G401.6 (cell line): ENCODE data around the gene ELAVL1.
A peak's percentile ranks its signal among the peaks of the same experiment; 100 is the strongest.

Experiments
- FAIRE-seq: peaks from 2 replicates; lab custom pipeline; 2012; peaks lifted over from hg19 to GRCh38; lab: Jason Lieb, UNC

Gene ELAVL1

DNA sequence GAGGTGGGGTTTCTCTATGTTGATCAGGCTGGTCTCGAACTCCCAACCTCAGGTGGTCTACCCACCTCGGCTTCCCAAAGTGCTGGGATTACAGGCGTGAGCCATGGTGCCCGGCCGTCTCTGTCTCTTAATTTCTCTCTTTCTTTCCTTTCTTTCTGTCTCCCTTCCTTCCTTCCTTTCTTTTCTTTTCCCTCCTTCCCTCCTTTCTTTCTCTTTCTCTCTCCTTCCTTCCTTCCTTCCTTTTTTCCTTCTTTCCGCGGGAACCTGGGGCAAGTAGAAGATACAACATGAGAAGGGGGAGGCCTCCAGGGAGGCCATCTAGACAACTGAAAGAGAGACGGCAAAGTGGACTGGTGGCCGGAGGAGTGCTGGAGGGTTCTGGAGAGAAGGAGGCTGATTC lies 15.2 kb upstream of the ELAVL1 start:
- FAIRE-seq = no peak

DNA sequence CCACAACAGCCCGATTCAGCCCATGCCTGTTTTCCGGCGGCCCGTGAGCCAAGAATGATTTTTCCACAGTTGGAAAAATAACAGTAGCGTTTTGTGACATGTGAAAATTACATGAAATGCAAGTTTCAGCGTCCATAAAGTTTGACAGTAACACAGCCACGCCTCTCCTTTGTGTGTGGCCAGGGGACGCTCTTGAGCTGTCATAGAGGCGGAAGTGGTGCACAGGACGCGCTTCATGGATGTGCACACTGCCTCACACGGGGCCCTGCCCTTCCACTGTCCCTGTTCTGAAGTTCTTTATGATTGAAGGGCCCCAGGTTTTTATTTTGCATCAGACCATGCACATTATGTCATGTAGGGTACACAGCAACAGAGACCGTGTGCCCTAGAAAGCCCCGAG lies 12.4 kb upstream of the ELAVL1 start:
- FAIRE-seq = no peak

DNA sequence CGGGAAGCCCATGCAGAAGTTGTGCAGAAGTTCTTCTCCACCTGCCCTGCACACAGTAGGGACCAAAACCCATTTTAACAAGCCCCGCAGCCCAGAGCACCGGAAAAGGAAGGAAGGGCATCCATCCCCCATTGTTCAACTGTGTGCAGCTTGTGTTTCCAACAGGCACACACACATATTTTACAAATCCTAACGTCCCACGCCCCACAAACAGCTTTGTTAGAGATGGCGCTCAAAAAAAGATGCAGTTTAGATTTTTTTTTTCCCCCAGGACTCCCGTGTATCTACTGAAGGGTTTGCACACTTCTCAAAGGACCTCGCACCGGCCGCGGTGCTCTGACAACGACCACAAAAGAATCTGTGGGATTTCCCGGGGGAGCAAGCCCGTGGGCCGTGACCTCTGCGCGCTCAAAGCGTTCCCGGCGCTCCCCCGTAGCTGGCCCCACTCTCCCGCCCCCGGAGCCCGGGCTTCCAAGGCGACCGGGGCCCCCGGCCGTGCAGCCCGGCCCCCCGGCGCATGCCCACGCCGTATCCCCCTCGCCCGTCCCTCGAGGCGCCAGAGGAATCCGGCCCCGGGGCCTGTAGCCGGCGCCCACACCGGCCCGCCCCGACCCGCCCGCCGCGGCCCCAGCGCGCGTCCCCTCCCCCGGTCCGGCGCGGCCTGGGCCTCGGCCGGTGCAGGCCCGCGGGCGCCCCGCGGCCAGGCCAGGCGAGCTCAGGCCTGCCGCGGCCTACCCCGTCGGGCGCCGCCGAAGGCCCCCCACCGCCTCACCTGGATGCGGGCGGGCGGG lies 523 bp downstream of the ELAVL1 start:
- no peak for FAIRE-seq

DNA sequence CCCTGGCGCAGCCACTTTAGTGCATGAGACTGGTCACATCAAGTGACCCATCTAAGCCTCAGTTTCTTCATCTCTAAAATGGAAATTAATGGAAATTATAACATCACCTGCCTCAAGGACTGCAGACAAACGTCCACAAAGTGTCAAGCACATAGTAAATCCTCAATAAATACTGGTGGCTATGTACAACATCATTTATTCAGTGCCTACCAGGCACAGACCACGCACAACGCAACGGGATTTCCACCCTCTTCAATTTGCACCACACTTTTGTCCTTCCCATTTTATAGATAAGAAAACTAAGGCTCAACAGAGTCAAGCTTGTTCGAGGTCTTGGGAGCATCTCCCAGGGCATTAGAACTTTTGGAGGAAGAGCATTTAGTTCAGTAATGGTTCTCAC lies 1.4 kb downstream of the ELAVL1 start:
- no peak for FAIRE-seq

DNA sequence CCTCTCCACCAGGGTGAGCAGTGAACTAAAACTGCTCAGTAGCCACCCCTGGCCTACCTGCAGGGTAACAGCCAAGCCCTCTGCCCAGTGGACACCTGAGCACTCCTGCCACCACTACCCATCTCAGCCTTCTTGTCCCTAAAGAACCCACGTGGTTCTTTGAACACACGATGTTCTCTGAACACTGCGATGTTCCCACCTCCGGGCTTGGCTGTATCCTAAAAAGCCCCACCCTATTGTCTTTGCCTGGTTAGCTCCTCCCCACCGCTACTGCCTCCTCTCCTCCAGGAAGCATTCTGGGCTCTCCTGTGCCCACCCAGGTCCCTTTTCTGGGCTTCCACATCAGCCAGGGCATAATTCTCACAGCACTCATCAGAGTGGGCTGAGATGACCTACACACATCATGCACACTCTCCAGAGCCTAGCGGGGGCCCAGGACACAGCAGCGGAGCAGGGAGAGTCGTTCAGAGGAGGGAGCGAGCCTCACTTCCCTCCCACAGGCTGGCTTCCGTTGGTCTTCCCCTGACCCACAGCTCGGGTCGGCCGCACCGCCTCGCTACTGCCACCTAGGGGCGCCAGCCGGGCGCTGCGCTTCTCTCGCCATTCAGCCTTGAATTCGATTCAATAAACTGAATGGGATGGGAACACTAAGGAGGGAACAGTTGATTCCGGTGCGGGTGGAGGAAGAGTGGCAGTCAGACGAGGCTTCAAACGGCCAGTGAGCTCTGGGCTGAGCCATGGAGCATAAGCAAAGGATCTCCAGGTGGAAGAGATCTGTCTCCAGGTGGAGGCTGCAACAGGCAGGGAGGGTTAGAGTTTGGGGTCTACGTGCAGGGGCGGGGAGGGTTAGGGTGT lies 3.2 kb downstream of the ELAVL1 start:
- peak; percentile 91 for FAIRE-seq

DNA sequence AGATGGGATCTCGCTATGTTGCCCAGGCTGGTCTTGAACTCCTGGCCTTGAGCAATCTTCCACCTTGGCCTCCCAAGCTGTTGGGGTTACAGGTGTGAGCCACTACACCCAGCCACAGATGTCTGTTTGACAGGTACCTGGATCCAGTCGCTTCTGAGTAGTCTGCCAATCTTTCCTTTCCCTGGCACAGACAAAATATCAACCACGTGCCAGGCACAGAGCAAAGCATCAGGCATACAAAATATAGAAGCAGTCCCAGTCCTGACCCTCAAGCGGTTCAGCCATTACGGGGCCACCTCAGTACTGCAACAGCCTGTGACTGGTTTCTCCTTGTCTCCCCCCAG lies 3.8 kb downstream of the ELAVL1 start:
- no peak for FAIRE-seq

DNA sequence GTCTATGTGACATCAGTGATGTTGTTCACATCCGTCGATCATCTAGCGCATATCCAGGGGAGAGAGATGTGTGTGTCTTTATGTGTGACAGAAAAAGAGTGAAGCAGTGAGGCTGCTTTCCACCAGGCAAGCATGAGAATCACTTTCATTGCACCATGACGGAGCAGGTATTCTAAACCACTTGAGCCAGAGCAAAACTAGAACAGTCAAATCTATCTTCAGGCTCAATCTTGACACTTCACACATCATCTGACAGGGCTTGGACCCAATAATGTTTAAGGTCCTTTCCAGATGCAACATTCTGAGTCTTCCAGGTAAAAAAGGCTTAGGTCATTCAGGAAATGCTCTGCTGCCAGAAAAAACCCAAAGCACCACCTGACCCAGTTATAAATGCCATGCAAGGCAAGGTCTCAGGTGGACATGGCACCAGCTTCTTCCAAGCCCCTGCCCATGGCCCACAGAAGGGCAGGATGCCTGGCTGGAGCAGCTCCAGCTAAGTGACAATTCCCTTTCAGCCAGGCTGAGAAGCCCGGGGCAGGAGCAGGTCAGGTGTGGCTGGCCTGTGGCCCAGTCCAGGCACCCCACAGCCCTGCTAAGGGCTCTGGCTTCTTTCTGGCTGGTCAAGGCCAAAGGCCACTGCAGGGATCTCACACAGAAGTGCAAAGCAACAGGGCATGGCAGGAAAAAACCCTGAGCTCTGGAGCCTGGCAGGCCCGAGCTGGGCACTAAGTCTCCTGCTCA lies 5.0 kb downstream of the ELAVL1 start:
- FAIRE-seq = no peak

DNA sequence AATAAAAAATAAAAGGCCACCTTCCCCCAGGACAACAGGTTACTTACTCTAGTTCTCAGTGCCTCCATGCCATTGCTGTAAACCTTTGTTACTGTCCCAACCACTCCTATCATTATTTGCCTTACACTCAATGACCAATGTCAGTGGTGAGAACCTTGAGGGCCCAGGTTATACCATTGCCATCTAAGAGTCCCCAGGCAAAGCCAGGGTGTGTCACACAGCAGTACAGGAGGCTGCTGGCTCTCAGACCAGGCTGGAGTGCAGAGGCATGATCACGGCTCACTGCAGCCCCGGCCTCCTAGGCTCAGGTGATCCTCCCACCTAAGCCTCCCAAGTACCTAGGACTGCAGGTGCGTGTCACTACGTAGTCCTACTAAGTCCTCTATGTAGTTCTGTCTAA lies 6.1 kb downstream of the ELAVL1 start:
- no peak for FAIRE-seq

DNA sequence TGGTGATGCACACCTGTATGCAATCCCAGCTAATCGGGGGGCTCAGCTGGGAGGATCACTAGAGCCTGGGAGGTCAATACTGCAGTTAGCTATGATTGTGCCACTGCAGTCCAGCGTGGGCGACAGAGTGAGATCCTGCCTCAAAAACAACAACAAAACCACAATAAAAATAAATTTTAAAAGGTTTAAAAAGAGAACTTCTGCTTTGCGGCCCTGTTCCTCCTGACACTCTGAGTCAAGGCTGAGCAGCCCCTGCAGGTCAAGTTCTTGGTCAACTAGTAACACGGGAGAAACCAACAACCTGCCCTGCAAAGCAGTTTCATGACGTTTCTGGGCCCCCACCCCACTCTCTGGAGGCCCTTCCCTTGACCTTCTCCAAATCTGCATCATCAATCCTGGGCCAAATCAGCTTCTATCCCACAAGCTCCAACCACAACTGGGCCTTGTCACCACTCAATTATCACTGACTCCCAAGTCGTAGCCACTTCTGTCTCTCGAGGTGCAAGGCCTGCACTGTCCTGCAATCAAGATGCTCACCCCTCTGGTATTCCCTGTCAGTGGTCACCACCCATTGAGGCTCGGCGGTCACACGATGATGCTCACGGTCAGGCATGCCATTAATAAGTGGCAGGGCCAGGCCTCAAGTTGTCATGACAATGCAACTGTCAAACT lies 7.5 kb downstream of the ELAVL1 start:
- no peak for FAIRE-seq

DNA sequence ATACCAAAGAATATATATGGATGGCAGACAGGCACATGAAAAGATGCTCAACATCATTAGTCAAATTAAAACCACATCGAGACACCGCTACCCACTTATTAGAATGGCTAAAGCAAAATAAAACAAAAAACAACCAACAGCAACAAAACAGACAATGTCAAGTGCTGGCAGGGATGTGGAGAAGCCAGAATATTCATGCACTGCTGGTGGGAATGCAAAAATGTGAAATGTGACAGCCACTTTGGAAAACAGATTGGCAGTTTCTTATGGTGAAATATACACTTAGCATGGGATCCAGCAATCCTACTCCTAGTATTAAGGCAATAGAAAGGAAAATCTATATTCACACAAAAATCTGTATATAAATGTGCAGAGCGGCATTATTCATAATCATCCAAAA lies 8.6 kb downstream of the ELAVL1 start:
- FAIRE-seq = no peak

DNA sequence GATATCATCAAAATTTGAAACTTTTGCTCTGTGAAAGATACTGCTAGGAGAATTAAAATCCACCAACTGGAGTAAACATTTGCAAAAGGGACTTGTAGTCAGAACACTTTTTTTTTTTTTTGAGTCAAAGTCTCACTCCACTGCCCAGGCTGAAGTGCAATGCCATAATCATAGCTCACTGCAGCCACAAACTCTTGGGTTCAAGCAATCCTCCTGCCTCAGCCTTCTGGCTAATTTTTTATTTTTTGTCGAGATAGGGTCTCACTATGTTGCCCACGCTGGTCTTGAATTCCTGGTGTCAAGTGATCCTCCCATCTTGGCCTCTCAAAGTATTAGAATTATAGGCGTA lies 9.7 kb downstream of the ELAVL1 start:
- FAIRE-seq = no peak

DNA sequence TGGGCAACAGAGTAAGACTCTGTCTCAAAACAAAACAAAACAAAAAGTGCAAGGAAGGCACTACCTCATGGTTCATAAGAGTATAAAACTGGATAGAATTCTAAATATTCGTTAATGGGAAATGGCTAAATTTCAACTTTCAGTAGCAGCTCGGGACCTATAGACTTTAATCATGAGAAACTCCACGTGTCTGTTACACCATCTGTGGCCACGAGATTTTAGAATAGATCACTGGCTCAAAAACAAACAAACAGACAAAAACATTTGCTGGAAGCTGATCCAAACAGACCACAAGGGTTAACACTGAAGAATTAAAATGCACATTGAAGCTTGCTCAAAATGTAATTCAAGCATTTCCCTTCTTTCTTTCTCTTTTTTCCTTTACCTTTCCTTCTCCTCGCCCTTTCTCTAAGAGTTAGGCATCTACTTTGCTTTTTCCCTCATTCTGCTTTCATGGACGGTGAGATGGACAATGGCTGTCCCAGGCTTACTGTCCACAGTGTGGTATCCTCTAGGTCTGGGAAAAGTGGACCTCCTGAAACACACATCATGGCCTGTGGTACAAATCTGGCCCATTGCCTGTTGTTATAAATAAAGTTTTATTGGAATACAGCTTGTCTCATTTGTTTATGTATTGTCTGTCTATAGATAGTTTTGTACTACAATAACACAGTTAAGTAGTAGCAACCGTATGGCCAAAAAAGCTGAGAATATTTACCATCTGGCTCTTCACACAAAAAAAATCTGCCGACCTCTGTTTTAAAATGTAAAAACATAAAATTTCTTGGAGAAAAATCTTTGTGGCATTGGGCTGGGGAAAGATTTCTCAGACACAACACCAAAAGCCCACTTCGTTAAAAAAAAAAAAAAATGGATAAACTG lies 10.3 kb downstream of the ELAVL1 start:
- FAIRE-seq = no peak

DNA sequence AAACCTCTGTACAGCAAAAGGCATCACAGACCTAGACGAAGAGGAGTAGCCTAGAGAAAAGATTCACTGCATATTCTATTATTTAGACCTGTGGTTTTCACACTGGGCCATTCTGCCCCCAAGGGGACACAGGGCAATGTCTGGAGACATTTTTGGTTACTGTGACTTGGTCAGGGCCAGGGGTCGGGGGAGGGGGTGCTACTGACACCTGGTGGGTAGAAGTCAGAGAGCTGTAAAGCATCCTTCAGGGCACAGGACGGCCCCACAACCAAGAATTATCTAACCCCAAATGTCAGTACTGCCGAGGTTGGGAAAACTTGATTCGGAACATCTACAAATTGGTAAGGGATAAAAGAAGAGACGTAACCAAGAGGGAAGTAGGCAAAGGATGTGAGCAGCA lies 11.3 kb downstream of the ELAVL1 start:
- no peak for FAIRE-seq

DNA sequence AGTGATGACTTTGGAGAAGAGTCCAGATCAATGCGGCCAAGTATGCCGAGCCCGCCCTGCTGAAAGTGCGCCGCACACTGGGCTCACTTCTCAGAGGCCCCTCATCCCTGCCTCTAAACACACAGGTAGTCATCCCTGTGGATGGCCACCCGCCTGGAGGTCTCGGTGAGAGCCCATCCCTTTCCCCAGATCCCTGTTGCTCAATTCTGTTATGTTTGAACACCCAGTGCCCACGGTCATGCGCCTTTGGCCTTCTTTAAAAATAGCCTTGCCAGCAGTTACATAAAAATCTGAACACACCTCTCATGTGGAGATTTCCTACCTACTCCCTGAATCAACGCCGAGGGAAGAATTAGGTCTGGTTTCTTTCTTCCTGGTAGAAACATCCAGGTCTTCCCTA lies 11.9 kb downstream of the ELAVL1 start:
- FAIRE-seq = no peak

DNA sequence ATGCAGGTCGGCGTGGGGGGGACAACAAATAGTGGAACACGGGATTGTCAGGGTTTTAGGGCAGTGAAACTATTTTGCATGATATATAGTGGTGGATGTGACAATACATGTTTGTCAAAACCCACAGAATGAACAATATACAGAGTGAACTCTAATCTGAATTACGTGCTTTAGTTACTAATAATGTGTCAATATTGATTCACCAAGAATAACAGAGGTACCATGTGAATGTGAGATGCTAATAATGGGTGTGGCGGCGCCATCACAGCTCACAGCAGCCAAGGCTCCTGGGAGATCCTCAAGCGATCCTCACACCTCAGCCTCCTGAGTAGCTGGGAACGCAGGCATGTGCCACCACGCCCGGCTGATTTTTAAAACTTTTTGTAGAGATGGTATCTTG lies 12.9 kb downstream of the ELAVL1 start:
- no peak for FAIRE-seq

DNA sequence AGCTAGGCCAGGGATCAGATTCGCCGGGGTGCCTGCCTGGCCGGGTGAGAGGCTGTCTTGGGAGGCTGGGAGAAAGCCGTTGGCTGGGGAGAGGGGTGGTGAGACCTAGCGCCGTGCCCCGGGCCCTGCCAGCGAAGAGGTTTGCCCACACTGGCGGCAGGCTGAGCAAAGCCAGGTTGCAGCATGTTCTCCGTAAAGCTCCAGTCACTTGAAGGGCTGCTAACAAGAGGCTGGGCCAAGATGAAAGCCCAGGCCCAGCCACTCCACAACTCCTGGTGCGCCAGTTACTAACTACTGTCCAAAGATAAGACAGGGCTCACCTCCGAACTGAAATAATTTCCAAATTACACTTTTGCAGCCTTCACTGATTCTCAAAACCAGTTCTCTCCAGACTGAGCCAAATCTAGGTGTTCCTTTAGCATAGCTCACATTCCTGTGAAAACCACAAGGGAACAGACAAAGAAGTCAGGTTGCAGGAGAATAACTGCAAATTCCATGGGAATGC lies 16.3 kb downstream of the ELAVL1 start:
- FAIRE-seq = no peak

DNA sequence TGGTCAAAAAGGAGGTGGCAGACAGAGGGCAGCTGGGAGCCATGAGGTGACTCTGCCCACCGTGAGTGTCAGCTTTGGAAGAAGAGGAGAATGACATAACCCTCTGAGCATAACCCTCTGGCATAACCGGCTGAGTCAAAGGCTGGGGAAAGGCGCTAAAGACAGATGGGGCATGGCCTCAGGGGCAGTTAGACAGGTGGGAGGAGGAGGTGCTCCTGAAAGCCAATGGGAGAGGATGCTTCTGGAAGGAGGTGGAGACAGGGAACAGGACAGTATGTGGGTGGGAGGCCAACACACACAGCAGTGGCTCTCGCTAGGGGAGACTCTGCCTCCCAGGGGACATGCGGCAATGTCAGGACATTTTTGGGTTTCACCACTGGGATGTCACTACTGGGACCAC lies 17.1 kb downstream of the ELAVL1 start:
- FAIRE-seq = no peak

DNA sequence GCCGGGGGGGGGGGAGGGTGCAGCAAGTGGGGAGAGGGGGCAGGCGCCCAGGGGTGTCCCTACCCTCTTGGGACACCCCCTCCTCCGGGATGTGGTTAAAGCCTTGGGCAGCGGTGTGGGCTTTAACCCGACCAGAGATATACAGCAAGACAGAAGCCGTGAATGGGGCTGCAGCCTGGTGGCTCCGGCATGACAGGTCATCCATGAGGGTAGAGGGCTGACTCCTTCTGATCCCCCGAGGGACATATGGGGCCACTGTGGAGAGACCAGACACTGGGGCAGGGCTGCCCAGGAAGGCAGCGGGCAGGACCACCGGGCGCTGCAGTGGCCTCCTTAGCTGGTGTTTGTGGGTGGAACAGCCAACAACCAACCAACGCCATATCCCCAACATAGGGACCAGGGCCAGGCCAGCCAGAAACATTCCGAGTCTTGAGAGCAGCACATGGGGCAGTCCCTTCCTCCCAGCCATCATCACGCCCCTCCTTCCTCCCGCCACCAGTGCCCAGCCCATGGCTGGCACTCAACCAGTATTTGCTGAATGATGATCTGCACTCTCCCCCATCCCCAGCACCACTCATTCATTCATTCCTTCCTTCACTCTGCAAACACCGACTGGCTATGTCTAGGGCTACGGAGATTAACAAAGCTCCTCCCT lies 18.2 kb downstream of the ELAVL1 start:
- no peak for FAIRE-seq

DNA sequence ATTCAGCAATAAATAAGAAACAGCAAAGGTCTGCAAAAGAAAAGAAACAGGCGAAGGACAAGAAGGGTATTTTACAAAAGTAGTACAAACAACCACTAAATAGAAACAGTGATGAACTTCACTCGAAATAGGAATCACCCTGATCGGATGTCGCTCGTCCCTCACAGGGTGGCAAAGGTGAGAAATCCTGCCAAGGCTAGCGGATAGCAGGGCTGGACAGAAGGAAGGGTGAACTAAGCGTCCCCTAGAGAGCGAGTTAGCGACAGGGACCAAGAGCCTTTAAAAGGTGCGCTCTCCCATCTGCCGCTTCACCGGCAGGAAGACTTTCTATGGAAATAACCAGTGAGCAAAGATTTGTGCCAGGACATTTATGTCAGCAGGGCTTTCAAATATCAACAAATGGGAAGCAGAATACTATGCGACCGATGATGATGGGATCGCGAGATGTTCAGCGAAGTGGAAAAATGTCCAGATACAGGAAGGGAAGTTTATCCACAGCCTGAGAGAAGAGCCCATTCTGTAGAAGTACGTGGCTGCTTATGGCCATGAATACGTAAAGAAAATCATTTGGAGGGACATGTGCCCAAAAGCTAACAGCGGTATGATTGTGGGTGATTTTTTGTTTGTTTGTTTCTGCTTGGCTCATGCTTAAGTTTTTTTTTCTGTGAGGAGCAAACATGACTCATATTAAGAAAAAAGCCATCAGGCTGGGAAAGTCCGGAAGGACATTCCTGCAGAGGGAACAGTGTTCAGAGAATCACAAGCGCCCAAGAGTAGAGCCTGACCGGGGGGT lies 18.9 kb downstream of the ELAVL1 start:
- no peak for FAIRE-seq

DNA sequence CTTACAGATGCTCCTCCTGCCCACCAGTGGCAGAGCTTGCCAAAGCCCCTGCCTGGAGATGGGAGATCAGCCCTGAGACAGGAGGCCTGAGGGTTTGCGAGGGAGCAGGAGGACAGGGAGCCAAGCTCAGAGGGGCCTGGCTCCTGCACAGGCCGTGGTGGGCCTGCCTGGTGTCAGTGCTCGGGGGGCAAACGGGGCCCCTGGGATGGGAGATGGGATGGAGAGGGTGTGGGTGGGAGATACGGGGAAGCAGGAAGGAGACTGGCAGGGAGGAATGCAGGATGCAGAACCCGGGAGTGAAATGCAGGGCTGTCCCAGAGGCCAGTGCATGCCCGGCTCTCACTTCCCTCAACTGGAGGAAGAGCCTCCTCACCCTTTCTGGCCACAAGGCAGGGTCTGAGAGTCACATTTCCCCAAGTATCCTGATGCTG lies 19.9 kb downstream of the ELAVL1 start:
- FAIRE-seq = no peak
